ENCODE data around the gene ZBTB45. TPM values are rescaled to one million over a fixed set of nuclear protein-coding genes. Genes with fewer than 3 reads are reported as not detected.
A peak's percentile ranks its signal among the peaks of the same experiment; 100 is the strongest.

Gene ZBTB45
- polyA plus RNA-seq, 3 donors: 2.2 to 5.3 (median 2.6) TPM

- H3K4me2 ChIP-seq (replicated peaks; ENCODE audit: extremely low read depth, low read length, poor library complexity, severe bottlenecking): peak within 1 kb of the TSS; percentile 90
- H3K4me3 ChIP-seq (replicated peaks in 1 of 3; ENCODE audit: low read depth in 2 of 3, low read length in 3 of 3): peak within 1 kb of the TSS; percentile 62 to 92 (median 65)
- Mint-ChIP-seq H3K36me3 (peaks cover 19 to 24% of the 10 kb centered on the region in 2 donors), H3K27me3 (ENCODE audit: low read depth in 3 of 3) (peaks cover 3 to 9% (median 6%) of the 10 kb centered on the region in 3 donors), H3K4me1 (peaks cover 24% of the 10 kb centered on the region), H3K4me3 (peak within 1 kb of the TSS; percentile 74 to 89), H3K27ac (peak within 1 kb of the TSS; percentile 17 to 90 (median 74)), H3K9me3 (peaks cover 0 to 9% (median 3%) of the 10 kb centered on the region in 7 donors)
- peak within 1 kb of the TSS; percentile 88 for H3K9ac ChIP-seq (ENCODE audit: insufficient read depth, low read length, poor library complexity, severe bottlenecking)
- peak within 1 kb of the TSS in 1 of 2 donors; percentile 85 for H3K27ac ChIP-seq (ENCODE audit: low read depth in 1 of 2, low read length in 2 of 2)
- H3K36me3 ChIP-seq (replicated peaks in 1 of 2; ENCODE audit: control insufficient read depth in 1 of 2, insufficient read depth in 2 of 2, low read length in 2 of 2): peaks cover 21% of the 10 kb centered on the region in 2 donors
- H4K20me1 ChIP-seq (ENCODE audit: insufficient read depth, low read length): no peaks in the 10 kb centered on the region
- peak; percentile 96 to 97 (median 96) for DNase-seq
- H3K79me2 ChIP-seq (ENCODE audit: insufficient read depth, low read length): peaks cover 15% of the 10 kb centered on the region
- peak within 1 kb of the TSS; percentile 98 for H2AFZ ChIP-seq (ENCODE audit: insufficient read depth, low read depth, low read length, poor library complexity, severe bottlenecking)
- intact Hi-C loops (cut with micrococcal nuclease): loop anchor here in 1 of 2 donors (1.0 kb wide), 1 partner anchor 32 kb away; no protein-coding TSS in a partner anchor
- no peak for TF ChIP-seq CTCF (IDR thresholded peaks at IDR 0.05)
- H3K27me3 ChIP-seq (ENCODE audit: control insufficient read depth in 2 of 2, insufficient read depth in 2 of 2, low read length in 2 of 2): no peaks in the 10 kb centered on the region
- no peaks in the 10 kb centered on the region for H3K9me3 ChIP-seq (replicated peaks in 1 of 2; ENCODE audit: control insufficient read depth in 1 of 2, insufficient read depth in 1 of 2, low read length in 2 of 2)
- H3K4me1 ChIP-seq (ENCODE audit: control insufficient read depth in 1 of 2, insufficient read depth in 2 of 2, low read length in 2 of 2): peaks cover 24 to 29% of the 10 kb centered on the region in 2 donors
- WGBS (ENCODE audit: insufficient coverage): under 1% methylated on average over 92 of the region's 92 CpGs
Observed at GRCh38 chr19:58466760-58467589, 52.6 kb downstream of the ZBTB45 start, which contains the start of gene ZNF324. Gene ZNF324 (plus strand): TSS chr19:58467080. CDS start chr19:58469186, 2,106 bp downstream.

GRCh38 chr19:58466089-58466759 lies 53.4 kb downstream of the ZBTB45 start:
- peaks cover 24% of the 10 kb centered on the region for H3K4me1 Mint-ChIP-seq
- peaks cover 3 to 11% (median 6%) of the 10 kb centered on the region in 3 donors for H3K27me3 Mint-ChIP-seq (ENCODE audit: low read depth in 3 of 3)
- intact Hi-C loops (cut with micrococcal nuclease): no loop called here
- H4K20me1 ChIP-seq (ENCODE audit: insufficient read depth, low read length): no peaks in the 10 kb centered on the region
- peak overlapping the region in 2 of 3 experiments; percentile 65 to 92 for H3K4me3 ChIP-seq (replicated peaks in 1 of 3; ENCODE audit: low read depth in 2 of 3, low read length in 3 of 3)
- H3K36me3 ChIP-seq (replicated peaks in 1 of 2; ENCODE audit: control insufficient read depth in 1 of 2, insufficient read depth in 2 of 2, low read length in 2 of 2): peaks cover 15 to 16% of the 10 kb centered on the region in 2 donors
- peaks cover 24 to 29% of the 10 kb centered on the region in 2 donors for H3K4me1 ChIP-seq (ENCODE audit: control insufficient read depth in 1 of 2, insufficient read depth in 2 of 2, low read length in 2 of 2)
- H3K9me3 Mint-ChIP-seq: peaks cover 0 to 9% (median 3%) of the 10 kb centered on the region in 7 donors
- peak overlapping the region; percentile 90 for H3K4me2 ChIP-seq (replicated peaks; ENCODE audit: extremely low read depth, low read length, poor library complexity, severe bottlenecking)
- peak overlapping the region in 2 of 7 donors; percentile 85 to 88 for H3K27ac Mint-ChIP-seq
- H3K36me3 Mint-ChIP-seq: peaks cover 14 to 19% of the 10 kb centered on the region in 2 donors
- peaks cover 15% of the 10 kb centered on the region for H3K79me2 ChIP-seq (ENCODE audit: insufficient read depth, low read length)
- no peak for DNase-seq
- TF ChIP-seq CTCF (IDR thresholded peaks at IDR 0.05): no peak
- no peaks in the 10 kb centered on the region for H3K27me3 ChIP-seq (ENCODE audit: control insufficient read depth in 2 of 2, insufficient read depth in 2 of 2, low read length in 2 of 2)
- no peak overlapping the region for H3K9ac ChIP-seq (ENCODE audit: insufficient read depth, low read length, poor library complexity, severe bottlenecking)
- H3K4me3 Mint-ChIP-seq: peak overlapping the region; percentile 74 to 89
- WGBS (ENCODE audit: insufficient coverage): 31% methylated on average over 10 of the region's 20 CpGs
- peak overlapping the region in 1 of 2 donors; percentile 85 for H3K27ac ChIP-seq (ENCODE audit: low read depth in 1 of 2, low read length in 2 of 2)
- H3K9me3 ChIP-seq (replicated peaks in 1 of 2; ENCODE audit: control insufficient read depth in 1 of 2, insufficient read depth in 1 of 2, low read length in 2 of 2): no peaks in the 10 kb centered on the region
- peak overlapping the region; percentile 98 for H2AFZ ChIP-seq (ENCODE audit: insufficient read depth, low read depth, low read length, poor library complexity, severe bottlenecking)

Measured in CD14-positive monocyte (primary cell).